DMS79 treated with DMSO at 0.1 percent for 48 hours (cell line): Measurements from ENCODE around the gene COL4A2.

Experiments used
- DNase-seq: peaks from one replicate; lab custom pipeline; 2025; lab: John Stamatoyannopoulos, UW

Gene COL4A2

DNA sequence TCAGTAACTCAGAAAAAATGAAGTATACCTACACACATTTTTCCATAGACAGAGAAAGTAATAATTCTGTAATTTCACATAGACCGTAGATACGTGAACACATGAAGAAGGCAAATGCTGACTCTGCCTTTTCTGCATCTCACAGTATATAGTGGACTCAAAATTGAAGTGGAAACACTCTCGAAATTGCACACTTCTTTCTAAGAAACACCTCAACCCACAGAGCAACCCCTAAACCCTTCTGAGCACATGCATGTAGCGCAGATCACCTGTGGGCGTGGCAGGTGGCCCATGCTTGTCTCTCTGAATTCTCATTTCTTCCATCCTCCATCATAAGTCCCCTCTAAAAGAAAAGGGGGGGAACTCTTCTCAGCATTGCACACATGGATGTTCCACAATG, 34.9 kb upstream of the COL4A2 start:
- no peak for DNase-seq

DNA sequence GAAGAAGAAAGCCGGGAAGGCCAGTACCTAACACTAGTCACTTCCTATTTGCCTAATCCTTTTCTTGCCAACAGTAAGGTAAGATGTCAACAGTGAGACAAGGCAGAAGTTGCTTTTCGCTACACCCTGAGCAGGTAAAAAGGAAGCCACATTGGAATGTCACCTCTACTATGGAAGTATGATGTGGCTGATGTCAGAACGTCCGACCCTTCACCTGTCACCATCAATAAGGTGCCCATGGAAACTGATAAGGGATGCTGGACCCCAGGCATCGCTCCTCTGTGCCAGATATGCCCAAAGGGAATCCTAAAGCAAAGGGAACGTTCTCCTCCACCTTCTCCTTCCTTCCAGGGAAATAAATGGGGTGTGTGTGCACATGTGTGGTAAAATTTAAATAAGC, 34.4 kb upstream of the COL4A2 start:
- no peak for DNase-seq

DNA sequence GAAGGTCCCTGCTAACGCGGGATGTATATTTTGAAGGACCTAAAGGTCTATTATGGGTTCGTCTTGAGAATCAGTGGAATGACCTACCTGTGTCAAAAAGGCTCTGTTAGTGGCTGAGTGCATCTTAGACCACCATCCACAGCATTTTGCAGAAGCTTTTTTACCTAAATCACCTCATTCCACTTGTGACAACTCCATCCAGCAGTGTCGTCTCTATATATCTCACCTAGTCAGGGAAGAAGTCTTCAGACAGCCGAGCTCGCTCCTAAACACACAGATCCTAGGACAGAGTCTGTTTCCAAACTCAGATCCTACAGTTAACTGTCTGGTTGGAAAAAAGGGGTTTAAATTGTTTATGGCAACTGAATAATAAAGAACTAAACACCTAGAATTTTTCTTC, 33.8 kb upstream of the COL4A2 start:
- DNase-seq = no peak

DNA sequence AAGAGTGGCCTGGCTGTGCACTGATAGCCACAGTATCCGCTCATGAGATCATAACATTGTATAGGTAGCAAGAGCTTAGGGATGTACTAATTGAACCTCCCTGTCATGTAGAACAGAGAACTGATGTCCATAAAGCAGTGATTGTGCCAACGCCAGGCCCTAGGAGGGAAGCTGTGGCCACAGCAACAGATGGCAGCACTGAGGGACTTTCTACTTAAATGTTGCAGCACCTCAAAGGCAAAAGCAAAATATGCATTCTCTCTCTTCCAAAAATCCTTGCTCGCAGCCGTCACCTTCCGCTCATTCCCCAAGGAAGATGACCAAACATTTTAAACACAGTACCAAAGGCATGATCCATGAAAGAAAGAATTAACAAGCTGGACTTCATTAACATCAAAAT, 32.4 kb upstream of the COL4A2 start:
- DNase-seq = no peak

DNA sequence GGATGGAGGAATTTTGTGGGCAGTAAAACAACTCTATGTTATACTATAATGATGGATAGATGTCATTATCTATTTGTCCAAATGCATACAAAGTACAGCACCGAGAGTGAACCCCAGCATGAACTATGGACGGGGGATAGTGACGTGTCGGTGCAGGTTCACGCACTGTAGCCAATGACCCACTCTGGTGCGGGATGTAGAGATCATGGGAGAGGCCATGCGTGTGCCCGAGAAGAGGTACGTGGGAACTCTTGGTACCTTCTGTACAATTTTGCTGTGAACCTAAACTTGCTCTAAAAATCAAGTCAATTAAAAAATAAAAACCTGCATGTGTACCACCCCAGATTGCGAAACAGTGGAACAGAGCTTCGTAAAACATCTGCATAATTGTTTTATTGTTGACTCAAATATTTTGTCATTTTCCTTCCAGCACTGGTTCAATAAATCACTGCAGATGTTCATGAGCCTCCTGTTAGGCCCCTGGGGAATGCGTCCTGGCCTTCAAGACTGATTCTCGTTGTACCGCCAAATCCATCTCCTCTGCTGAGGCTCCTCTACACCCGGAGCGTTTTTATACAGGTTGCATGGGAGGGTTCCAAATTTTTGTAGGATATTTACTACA, 31.0 kb upstream of the COL4A2 start:
- no peak for DNase-seq

DNA sequence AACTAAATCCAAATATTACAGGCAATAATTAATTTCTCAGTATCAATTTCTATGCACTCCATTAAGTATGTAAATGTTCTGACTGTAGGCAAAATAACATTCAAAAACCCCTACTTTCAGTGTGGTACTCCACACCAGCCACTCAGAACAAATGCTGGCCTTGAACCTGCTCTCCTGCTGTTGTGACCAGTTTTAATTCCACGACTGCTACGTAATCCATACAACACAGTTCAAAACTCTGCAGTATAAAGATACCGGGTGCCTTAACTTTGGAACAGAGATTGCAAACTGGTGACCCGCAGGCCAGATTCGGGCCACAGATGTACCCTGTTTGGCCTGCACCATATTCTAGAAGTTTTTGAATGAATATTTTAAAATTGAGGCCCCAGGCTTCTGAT, 30.5 kb upstream of the COL4A2 start:
- DNase-seq = no peak

DNA sequence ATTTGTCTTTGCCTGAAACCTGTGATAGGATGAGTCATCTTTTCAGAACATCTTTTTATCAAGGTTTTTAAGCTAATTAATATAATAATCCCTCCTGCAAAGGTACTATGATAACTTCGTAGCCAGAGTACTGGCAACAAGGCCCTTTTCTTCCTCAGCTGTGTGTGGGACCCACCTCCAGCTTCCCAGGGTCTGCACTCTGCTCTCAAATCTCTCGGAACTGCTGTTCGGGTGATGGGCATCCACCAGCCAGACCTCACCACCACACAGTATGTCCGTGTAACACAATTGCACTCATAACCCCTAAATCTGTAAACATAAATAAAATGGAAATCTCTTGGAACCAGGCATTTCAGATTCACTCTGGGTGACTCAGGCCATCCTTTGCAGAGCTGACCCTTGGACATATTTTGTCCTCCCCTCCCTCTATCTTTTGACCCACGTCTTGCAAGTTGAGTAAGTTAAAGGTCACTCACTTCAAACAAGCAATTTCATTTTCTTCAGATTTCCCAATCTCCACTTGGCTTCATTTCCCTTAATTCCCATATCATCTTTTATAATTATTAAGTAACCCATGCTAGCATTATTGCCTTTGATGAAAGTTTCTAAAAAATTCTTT, 29.6 kb upstream of the COL4A2 start:
- DNase-seq = no peak

DNA sequence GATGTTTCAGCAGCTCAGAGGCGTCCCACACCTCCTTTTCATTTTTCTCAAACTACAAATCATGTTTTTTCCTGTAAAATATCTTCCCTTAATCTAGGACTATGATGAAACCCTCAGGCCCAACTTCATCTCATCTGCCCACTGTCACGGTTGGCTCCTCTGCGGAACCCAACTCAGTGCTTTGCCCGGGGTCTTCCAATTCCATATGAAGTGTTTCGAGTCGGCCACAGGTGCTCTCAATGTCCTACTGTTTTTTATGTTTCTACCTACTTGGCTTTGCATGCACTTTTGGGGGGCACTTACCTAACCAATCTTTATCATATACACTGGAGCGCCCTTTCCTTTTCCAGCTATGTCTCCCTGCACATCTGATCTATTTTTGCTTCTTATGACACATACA, 28.2 kb upstream of the COL4A2 start:
- no peak for DNase-seq

DNA sequence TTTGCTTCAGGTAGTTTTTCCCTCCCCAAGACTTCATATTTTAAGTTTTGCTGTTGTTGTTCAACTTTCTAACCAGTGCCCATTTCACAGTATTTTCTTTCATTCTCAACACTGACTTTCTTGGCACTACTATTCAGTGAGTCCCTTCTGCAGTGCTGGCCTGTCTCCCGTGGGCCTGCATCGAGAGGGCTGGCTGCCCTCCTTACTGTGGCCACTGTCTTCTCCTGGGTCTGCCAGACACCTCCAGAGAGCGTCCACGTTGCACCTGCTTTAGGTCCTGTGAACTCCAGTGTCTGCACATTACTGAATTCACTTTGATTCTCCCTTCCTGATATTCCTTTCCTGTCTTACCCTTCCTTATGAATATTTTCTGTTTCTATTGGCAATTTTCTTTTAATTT, 27.4 kb upstream of the COL4A2 start:
- no peak for DNase-seq

DNA sequence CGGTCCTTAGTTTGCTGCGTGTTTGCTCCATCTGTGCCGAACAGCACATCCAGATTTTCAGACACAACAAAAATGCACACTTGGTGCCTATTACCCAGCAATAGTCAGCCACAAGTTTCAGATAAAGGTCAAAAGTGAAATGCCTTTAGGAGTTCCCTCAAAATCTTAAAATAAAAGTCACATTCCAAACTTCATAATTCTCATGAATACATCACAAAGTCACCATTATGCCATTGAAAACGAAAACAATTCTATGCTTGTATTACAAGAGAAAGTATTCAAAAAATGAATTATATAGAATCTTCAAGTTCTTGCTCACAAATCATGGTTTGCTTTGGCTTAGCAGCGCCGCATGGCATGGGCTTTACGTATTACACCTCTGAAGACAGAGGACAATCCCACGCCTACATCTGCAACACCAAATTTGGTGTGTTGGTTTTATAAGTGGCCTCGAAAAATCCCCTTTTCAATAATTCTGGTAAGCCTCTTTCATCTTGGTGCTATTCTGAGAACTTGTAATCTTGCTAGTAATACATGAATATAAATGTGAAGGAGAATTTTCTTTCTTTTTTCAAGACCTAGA, 26.8 kb upstream of the COL4A2 start:
- no peak for DNase-seq

DNA sequence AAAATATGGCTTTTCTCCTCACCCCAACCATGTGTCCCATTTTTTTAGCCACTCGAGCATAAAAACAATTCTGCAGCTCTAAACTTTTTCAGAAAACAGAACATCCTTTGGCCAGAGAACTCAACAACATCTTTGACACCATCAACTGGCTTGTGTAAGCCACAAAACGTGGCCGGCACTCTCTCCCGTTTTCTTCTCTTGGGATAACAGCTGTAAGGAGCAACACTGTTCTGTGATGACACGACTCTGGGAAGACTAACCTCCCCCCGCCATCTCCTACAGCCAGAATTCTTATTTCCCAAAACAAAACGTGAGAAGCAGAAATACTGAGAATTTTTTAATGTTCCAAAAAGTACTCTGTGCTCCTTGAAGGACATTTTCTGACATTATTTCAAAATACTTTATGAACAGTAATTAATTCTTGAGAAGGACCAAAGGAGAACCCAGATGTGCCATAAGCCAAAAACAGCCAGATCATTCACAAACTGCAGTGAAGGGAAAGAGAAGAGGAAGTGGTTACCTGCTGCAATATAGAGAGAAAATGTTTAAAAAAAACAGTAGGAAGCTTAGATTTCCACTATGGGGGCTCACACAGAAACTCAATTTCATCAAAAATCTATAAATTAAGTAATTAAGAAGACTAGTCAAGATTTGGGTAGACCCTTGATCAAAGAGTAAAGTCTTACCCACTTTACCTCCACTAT, 25.9 kb upstream of the COL4A2 start:
- no peak for DNase-seq

DNA sequence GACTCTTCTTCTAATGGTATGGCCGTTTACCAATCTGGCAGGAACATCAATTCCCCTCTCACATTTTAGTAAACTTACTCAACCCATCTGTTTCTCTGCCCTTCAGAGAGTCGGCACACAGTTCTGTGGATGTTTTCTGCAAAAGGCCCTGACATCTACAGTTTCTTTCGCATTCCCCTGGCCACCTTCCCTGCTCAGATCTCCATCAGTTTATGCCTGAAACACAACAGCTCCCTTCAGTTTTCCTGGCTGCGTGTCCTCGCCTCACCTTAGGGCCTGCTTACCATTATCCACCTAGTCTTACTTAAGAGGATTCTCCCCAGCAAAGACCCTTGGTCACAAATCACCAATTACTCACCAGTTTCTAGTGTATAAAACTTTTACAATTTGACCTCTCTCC, 25.3 kb upstream of the COL4A2 start:
- DNase-seq = no peak

DNA sequence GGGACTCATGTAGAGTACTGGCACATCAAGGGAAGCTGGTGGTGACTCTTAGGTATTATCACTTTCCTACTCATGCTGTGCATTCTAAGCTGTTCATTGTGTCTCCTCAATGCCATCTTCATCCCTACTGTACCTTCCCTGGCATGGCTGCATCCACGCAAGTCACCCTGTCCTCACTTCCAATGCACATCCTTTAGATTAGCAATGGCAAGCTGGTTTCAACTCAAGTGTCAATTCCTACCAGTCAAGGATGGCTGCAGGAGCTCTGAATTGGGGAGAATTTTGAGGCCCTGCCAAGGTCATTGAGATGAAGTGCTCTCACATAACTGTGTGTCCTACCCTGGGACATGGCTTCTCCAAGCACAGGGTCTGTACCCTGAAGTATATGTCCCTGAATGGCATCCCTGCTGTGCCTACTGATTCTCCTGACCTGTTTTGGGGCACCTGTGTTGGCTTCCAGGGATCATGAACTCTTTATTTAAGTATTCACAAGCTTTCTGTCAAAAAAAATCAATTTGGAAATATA, 24.7 kb upstream of the COL4A2 start:
- peak; percentile 47 for DNase-seq

DNA sequence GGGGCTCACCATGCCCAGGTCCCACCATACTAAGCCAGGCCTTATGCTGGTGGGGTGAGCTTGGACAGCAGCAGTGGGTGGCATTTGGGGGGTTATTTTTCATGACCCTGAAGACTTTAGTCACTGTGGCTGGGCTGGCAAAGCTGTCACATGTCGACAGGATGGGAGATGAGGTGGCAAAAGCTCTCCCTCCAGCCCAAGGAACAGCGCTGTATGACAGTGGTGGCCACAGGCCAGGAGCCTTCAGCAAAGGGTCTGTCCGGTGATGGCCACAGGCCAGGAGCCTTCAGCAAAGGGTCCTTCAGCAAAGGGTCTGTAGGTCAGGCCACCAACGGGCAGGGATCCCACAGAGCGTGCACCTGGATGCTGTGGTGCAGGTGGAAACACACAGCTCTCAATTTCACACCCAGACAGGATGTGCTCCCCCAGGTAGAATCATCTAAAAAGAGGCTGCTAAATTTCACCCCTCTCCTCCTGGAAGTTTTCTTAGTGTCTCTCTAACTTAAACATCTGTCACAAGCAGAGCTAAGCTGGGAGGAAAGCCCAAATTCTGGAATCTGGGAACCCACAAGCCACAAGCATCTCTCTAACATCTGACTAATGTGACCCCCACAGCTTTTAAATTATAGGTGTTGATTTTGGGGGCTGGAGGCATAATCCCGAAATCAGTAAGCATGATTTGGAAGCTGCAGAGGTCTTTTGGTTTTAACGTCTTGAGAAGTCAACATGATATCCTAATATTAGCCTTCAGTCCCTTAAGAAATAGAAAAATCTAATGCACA, 23.2 kb upstream of the COL4A2 start:
- no peak for DNase-seq

DNA sequence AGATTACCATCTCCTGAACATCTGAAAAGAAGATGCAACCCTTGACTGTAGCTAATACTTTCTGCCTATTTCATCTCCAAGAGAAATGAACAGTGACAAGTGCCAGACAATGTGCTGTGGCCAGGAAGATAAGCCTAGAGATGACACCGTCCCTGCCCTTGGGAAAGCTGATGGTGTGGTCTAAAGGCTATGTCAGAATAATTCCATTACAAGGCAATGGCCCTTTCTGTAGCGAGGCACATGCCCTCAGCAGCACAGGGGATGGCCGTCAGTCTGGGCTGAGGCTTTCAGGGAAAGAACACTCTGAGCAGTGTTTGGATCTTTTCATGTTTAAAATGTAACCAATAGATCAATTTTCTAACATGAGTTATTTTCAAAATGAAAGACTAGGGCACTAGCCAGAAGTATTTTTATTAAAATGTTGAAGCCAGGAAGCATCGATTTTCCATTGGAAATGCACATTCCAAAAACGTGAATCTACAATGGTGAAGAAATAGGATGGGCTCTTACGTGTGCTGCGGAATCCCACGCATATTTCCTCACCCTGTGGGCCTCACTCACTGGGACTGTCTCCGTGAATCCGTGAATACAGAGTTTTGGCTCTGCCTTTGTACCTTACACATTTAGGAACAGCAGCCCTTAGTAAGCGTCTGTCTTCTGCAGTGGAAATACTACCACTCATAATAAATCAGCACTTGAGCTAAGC, 22.2 kb upstream of the COL4A2 start:
- DNase-seq = no peak

DNA sequence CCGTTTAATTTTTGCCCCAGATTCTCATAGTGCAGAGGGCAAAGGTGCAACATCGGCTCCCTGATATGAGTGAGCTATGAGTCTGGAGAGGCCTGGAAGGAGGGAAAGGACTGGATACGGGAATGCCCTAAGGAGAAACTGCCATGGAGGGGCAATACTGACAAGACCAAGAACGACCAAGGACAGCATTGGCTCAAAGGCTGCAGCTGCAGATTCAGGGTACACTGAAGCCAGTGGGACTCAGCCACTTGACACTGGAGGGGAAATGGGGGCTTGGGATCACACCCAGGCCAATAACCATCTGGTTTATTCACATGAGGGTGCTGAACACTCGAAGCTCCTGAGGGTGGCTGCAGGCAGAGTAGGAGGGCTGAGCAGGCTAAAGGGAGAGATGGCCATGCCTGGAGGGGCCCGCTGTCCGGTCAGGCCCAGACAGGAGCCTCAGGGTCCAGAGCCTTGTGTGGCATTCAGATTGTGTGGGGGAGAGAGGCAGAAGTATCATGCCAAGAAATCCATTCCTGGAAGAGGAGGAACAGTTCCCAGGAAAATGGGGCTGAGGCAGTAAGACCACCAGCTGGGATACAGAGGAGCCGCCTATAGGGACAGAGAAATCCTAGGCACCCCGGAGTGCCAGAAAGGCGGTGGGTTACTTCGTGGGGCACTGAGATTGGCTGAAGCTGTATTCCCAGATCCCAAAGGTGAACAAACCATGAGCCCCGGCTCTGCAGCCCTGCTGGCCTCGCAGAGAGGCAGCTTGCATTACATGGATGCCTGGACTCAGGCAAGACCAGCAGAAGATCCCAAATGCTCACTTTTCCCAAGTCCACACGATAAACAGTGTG, 20.9 kb upstream of the COL4A2 start:
- DNase-seq = no peak

DNA sequence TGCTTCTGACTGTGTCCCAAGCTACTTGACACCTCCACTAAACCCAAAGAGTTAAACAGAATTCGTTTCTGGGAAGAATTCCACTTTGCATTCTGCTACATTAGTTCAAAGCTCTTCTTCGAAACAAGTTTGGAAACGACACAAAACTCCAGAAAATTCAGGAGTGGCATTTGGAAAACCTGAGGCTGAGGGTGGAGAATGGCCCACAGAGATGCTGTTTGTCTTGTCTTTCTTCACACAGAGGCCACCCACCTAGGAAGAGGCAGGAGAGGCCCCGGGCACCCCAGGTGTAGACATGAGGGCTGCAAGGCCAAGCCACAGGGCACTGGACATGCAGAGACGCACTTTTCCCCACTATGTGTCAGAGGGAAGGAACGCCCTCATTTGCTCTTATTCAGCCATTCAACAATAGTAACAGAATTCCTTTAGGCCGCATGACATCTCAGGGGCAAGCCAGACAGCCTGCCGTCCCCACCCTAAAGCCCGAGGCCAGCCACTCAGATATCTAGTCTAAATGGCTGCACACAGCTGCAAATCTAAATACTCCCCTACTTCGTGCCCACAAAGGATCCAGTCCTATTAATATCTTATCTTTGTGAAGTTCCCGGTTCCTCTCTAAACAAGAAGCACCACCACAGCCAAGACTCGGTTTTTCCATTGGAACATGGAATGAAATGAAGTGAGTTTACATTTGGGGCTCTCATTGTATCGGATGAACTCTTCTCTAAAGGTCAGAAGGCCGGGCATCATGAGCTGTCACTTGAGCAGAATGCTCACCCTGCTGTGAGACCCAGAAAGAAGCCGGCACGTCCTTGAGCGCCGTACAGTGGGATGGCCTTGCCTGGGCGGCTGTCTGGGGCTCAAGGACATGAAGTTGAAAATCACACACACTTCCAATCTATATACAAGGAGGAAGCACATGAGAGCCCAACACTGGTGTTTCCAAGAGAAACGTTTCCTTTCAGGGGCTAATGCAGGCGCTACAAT, 20.0 kb upstream of the COL4A2 start:
- DNase-seq = no peak

DNA sequence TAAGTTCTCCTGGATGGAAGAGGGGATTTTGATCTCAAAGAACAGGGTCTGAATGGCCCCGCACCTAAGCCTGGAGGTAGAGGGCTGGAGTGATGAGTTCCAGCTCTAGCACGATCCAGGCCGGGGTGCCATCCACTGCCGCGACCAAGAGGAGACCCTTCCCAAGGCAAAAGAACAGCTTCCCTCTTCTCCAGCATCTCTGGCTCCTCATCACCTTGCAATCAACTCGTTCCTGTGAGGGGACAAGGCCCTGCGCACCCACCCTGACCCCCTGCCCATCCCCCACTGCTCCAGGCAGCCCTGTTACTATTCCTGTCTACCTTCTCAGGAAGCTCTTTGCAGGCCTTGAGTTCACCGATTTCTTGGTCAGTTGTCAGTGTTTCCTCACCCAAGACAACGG, 17.9 kb upstream of the COL4A2 start:
- DNase-seq = no peak

DNA sequence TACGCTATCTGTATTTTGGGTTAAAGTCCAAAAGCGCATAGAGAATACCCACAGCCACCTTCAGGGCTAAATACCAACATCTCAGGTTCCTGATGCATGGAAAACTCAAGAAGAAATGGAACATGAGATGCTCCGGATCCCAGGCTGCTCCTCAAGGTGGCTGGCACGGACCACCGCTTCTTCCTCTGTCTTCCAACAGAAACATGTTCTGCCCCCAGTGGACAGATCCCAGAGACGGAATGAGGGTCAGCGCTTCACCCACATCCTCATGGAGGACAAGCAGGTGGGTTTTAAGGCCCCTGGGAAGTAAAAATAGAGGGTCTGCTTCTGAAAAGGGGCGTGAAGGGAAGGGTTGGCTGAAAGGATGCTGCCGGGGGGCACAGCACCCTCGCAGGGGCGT, 17.4 kb upstream of the COL4A2 start:
- DNase-seq = no peak

DNA sequence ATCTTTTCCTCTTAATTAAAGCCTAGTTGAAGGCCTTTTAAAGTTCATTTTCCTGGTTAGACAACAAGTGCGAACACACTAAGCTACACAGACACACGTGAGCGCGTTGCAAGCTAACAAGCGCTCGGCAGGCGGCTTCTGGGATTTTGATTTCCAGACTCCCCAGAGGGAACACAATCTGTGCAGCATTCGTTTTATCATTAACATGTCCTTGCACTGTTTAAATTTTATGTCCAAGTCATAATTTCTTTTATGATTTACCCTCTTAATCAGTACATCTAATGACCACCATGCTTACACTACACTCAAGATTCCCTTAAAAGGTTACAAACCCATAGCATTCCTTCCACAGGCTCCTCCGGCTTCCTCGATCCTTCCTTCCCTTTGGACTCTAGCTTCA, 16.9 kb upstream of the COL4A2 start:
- no peak for DNase-seq
